H54 (cell line): ENCODE measurements around the gene LDHAL6B.

Source experiments
- DNase-seq: peaks from one replicate; pipeline ENCODE4 v3.0.0; 2011; ENCODE audit warnings: low spot score, mixed read lengths; ENCODE audit not compliant: insufficient read length
- FAIRE-seq: peaks from 3 replicates; lab custom pipeline; 2011; peaks lifted over from hg19 to GRCh38; lab: Jason Lieb, UNC
- POLR2A ChIP-seq: IDR thresholded peaks from 2 replicates; pipeline ENCODE4 v1.6.1; 2011; ENCODE audit warnings: low read depth, mild to moderate bottlenecking, low read length

LDHAL6B gene

DNA sequence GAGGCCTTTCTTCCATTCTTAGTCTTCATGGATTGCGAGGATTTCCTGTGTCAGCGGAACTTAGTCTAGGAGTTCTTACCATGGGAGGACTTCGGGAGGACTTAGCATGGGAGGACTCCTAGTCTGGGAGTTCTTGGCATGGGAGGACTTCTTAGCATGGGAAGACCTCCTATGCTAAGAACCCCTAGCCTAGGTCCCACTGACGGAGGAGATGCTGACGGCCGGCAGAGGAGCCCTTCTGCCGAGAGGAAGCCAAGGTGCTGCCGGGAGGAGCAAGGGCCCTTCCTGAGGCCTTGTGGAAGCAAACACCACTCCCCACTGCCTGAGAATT, 35.6 kb upstream of the LDHAL6B start:
- no peak for FAIRE-seq
- no peak for TF ChIP-seq POLR2A
- DNase-seq, result no peak

GRCh38 chr15:59172289-59172901, 34.2 kb upstream of the LDHAL6B start:
- DNase-seq, result no peak
- no peak for FAIRE-seq
- no peak for TF ChIP-seq POLR2A

DNA sequence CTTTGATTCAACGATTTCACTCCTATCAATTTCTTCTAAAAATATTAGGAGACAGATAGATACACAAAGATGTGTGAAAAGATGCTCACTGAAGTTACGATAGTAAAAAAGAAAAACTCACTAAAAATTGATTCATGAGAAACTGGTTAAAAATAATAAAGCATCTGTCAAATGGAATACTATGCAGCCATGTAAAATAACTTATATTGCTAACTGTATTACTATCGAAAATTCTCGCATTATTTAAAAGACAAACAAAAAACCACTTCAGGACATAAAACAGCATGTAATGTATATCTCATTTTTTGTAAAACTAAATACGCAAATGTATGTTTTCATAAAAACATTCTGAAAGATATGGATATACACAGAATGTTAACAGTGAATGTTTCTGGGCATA, 33.4 kb upstream of the LDHAL6B start:
- FAIRE-seq, result no peak

DNA sequence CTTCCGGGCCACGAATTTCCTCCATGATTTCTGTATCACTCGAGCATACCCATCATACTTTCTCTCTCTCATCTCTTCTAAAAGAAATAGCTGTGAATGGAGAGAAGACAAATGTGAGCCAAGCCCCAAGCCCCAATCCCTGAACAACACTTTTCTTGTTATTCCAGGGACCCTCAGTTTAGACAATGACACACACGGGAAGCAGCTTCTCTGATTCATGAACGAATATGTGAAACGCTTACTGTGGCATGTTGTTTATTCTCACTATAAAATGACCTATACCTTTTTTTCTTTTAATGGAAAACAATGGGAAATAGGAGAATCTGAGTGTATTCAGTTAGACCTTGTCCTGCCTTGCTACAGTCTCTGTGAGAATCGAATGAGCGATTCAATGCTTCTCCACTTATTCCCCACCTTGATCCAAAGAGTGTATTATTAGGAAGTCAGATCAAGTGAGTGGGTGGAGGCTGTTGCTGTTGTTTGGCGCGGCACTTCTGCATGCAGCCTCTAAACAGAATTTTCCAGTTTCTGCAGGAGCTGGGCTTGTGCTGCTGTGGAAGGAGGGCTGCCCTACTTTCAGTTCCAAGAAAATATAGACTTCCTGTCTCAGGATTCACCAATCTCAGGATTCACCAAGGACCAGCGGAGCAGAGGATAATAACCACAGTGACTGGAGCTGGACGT, 32.4 kb upstream of the LDHAL6B start:
- TF ChIP-seq POLR2A, result no peak
- no peak for DNase-seq
- FAIRE-seq, result no peak

More for the DNA sequence above, 33.4 kb upstream of the LDHAL6B start:
- no peak for DNase-seq
- no peak for TF ChIP-seq POLR2A

DNA sequence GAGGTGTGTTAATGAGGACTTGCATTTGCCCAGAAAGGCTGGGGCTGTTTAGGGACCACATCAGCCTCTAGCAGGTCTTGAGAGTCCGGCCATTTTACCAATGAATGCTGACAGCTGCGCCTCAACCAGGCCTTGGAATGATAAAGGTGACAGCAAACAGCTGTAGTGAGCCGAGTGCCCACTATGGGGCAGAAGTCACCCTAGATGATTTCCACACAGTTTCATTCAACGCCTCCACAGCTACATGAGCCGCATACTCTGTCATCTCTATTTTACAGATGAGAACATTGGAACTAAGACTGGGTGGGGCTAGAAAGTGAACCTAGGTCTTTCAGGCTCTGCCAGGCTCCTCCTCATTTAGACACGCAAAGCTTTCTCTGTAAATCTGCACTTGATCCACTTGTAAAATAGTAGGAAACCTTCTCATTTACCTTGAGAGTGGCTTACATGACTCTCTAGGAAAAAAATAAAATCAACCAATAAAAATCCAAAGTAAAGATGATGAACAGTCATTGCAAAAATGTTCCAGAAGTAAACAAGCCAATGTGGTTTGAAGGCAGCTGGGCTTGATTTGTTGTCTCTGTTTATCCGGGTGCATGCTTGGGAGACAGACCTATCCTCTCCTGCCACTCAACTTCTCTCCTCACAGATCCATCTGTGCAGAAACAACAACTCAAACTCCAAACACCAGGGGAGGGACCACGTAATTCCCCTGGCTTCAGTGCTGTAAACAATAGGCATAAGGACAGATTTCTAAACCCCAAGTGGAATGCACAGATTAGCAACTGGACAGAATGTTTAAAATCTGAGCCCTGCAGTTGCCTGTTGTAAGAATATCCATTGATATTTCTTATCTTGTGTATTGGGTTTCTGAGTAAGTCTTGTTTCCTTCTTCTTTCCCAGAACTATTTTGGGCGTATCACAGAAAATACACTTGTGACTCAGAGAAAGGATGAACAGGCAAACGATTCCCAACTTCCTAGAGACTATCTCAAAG, 31.5 kb upstream of the LDHAL6B start:
- FAIRE-seq (no peak), DNase-seq (no peak)
- no peak for TF ChIP-seq POLR2A

- FAIRE-seq (no peak), DNase-seq (no peak)
- no peak for TF ChIP-seq POLR2A
Observed at GRCh38 chr15:59176653-59177316, 29.9 kb upstream of the LDHAL6B start.

DNA sequence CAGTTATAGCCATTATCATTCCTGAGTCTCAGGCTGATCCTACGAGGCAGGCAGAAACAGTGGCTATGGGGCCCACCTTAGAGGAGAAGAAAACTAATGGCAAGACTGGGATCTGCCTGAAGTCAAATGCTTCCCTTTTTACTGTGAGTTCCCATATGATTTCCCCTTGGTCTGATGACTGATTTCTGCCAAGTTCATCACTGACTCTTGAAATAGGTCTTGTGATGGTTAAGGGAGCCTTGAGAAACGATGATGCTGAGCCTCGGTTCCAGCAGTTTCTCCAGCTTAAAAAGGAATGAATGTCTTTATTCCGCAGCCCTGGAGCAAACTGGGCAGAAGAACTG, 29.4 kb upstream of the LDHAL6B start:
- TF ChIP-seq POLR2A, result no peak
- no peak for FAIRE-seq
- no peak for DNase-seq

GRCh38 chr15:59178151-59178695, 28.4 kb upstream of the LDHAL6B start:
- no peak for TF ChIP-seq POLR2A
- no peak for FAIRE-seq
- DNase-seq, result no peak

GRCh38 chr15:59179717-59180116, 26.9 kb upstream of the LDHAL6B start:
- TF ChIP-seq POLR2A, result no peak
- FAIRE-seq (no peak), DNase-seq (no peak)

DNA sequence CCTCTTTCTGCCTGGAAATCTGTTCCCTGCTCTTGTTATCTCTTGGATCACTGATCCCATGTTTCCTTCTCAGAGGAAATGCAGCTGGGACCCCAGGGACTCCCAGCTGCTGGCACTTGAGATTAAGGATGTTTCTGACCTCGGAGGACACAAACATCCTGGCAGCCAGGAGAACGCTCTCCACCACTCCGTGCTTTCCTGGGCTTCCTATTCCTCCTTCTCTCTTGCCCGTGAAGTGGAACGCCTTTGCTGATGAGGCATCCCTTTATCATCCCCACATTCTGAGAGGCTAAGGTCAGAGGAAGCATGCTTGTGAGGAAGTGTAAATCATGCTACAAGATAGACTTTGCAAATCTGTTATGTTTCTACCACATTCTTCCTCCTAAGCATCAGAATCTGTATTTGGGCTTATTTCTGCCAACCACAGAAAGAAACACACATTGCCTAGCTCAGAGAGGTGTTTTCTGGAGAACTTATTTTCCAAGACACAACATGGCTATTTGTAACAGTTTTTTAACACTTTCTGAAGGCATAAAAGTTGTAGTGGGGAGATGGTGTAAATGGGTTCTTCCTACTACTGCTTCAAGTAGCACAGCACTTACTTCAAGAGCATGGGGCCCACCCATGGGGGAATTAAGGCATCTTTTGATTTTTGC, 25.6 kb upstream of the LDHAL6B start:
- no peak for FAIRE-seq

GRCh38 chr15:59185725-59186124, 20.9 kb upstream of the LDHAL6B start:
- no peak for TF ChIP-seq POLR2A
- no peak for FAIRE-seq
- DNase-seq, result no peak

More for the DNA sequence above, 25.6 kb upstream of the LDHAL6B start:
- no peak for TF ChIP-seq POLR2A
- DNase-seq, result no peak

- no peak for TF ChIP-seq POLR2A
- FAIRE-seq (no peak), DNase-seq (no peak)
Observed at GRCh38 chr15:59186501-59186900, 20.1 kb upstream of the LDHAL6B start.

GRCh38 chr15:59189241-59189640, 17.4 kb upstream of the LDHAL6B start:
- no peak for TF ChIP-seq POLR2A
- FAIRE-seq, result no peak

DNA sequence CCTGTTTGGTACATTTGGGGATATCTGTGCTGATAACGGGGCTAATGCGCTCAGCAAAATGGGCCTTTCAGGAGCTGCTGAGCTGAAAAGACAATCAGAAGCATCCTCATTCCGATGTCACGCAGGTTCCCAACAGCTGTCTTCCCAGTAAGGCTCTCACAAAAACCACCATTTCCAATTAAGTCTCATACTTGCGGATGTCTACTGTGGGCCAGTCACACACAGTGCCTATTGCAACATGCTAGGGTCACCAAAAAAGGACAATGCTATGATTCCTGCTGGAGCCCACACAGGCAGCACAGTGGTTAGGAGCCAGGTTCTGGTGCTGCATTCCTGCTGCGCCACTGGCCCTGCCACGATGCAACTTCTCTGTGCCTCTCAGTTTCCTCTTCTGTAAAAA, 16.4 kb upstream of the LDHAL6B start:
- TF ChIP-seq POLR2A, result no peak
- DNase-seq, result no peak
- FAIRE-seq, result no peak

More at GRCh38 chr15:59189241-59189640, 17.4 kb upstream of the LDHAL6B start:
- DNase-seq, result no peak
